Loucy (cell line): ENCODE data around the gene TOX2.

ENCODE experiments used
- EZH2phosphoT487 ChIP-seq: fragments of 200-600 bp; IDR thresholded peaks from 2 replicates; pipeline ENCODE4 v1.6.1; 2018; ENCODE audit warnings: antibody characterized with exemption, mild to moderate bottlenecking, moderate library complexity, borderline replicate concordance
- TF ChIP-seq, protein P1 (sequence below): fragments of 200-600 bp; sonication (generic); conservative IDR thresholded peaks from 2 replicates; pipeline ENCODE4 v1.5.1; 2014; ENCODE audit warnings: mild to moderate bottlenecking, antibody characterized with exemption, low read length

GRCh38 chr20:44073011-44073674 is 158.5 kb downstream of the TOX2 start:
- TF ChIP-seq, protein P1, sequence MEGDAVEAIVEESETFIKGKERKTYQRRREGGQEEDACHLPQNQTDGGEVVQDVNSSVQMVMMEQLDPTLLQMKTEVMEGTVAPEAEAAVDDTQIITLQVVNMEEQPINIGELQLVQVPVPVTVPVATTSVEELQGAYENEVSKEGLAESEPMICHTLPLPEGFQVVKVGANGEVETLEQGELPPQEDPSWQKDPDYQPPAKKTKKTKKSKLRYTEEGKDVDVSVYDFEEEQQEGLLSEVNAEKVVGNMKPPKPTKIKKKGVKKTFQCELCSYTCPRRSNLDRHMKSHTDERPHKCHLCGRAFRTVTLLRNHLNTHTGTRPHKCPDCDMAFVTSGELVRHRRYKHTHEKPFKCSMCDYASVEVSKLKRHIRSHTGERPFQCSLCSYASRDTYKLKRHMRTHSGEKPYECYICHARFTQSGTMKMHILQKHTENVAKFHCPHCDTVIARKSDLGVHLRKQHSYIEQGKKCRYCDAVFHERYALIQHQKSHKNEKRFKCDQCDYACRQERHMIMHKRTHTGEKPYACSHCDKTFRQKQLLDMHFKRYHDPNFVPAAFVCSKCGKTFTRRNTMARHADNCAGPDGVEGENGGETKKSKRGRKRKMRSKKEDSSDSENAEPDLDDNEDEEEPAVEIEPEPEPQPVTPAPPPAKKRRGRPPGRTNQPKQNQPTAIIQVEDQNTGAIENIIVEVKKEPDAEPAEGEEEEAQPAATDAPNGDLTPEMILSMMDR: no peak
- TF ChIP-seq EZH2phosphoT487: no peak
